ENCODE data around the gene WDR90.

DNA sequence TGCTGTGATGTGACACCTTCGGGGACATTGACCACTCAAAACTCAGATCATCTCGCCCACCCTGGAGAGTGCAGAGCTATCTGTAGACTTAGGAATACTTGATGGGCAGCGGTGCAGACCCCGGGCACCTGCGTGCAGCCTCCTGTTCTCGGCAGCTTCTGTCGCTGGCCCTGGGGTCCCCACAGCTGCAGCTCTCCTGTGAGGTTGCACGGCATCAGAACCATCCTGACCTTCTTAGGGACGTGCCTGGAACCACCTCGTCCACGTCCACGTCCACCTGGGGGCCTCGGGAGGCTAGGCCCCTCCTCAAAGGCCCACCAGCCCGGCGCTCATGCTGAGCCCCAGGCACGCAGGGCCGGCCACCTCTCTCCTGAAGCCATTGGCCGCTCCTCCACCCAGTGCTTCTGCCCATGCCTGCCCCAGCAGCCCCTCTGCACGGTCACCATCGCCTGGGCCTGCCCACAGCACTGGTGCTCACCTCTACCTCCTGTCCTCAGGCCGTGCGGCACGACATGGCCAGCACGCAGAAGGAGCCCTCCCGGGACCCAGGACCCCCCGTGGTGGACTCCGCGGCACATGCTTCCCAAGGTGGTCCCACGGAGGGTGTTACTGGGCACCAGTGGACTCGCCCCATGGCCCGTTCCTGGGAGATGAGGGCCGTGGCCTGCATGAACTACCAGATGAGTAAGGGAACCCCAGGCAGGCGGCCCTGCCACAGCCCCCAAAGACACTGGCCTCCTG, 20.7 kb upstream of the WDR90 start:
- TF ChIP-seq CTCF (optimal IDR thresholded peaks at IDR 0.05 in 1 of 3, IDR thresholded peaks at IDR 0.05 in 1 of 3, conservative IDR thresholded peaks at IDR 0.05 in 1 of 3; ENCODE audit: extremely low read depth in 1 of 3, insufficient read depth in 2 of 3, low read length in 3 of 3) (no peak), EZH2 (IDR thresholded peaks at IDR 0.05; ENCODE audit: low read length) (no peak)

Data from keratinocyte (primary cell).